Large intestine (tissue), 3 donors: ENCODE results near the gene EPHB4. TPM values are rescaled to one million over a fixed set of nuclear protein-coding genes. Genes with fewer than 3 reads are reported as not detected.

Experiments used
- DNase-seq, 2 donors: peaks; one replicate each; pipeline versions ENCODE4 v3.0.0 to v3.0.0-alpha.2; 2013
- H3K27ac ChIP-seq: one replicate; pipeline ENCODE4 v1.5.1; 2013; ENCODE audit warnings: low read length
- H3K27me3 ChIP-seq: 2 replicates; pipeline ENCODE4 v1.6.1; 2013; ENCODE audit warnings: low read length; ENCODE audit not compliant: control insufficient read depth, insufficient read depth
- H3K36me3 ChIP-seq: 2 replicates; pipeline ENCODE4 v1.6.1; 2013; ENCODE audit warnings: low read length; ENCODE audit not compliant: control insufficient read depth, insufficient read depth
- H3K4me1 ChIP-seq: one replicate; pipeline ENCODE4 v1.6.1; 2013; ENCODE audit warnings: low read length; ENCODE audit not compliant: control insufficient read depth, insufficient read depth
- H3K4me3 ChIP-seq: one replicate; pipeline ENCODE4 v1.5.1; 2013; ENCODE audit warnings: low read length
- H3K9me3 ChIP-seq: one replicate; pipeline ENCODE4 v1.6.1; 2013; ENCODE audit warnings: mild to moderate bottlenecking, low read depth, low read length, moderate library complexity; ENCODE audit not compliant: control insufficient read depth
- WGBS: methylation state at CpG from one replicate; pipeline ENCODE4 v1.1.5; 2013; ENCODE audit warnings: low lambda C conversion rate; ENCODE audit not compliant: insufficient coverage; 5-methylcytosine and 5-hydroxymethylcytosine counted together
- polyA plus RNA-seq: library from polyadenylated mRNA; unstranded; fragments of 120-200 nt; gene quantifications from one replicate; pipeline ENCODE4 v1.2.1, GENCODE V29; 2013

EPHB4 gene
- polyA plus RNA-seq, 1 donor = 30.4 TPM

DNA sequence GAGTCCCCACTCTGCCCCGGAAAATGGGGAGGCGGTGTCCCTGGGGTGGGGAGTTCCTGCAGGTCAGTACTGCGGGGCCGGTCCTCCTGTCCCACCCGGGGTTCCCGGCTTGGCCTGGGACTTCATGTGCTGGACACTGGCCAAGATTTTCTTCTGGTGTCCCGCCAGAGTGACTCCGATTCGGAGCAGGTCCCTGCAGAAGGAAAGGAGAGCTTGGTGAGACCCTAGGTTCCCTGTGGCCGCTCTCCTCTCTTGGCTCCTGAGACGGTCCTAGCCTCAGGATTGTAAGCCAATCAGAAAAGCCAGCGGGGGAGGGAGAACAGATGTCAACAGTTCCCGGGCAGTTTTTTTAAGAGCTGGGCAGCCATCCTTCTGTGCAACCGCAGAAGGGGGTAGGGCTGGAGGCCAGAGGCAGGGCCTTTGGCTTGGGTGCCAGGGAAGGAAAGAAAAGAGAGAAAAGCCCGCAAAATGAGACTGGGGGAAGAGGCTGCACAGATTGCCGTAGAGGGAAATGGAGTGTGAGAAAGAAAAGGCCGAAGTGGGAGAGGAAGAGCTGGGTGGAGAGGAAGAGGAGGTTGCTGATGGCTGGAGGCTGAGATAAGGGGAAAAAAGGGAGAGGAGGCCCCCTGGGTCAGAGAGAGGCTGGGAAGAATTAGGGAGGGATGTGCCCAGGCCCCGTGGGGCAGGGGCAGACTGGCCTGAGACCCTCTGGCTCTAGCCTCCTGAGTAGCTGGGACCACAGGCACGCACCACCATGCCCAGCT, 23.7 kb downstream of the EPHB4 start:
- WGBS = 39% methylated on average over 3 of the region's 19 CpGs
- H3K9me3 ChIP-seq = no peaks in the 10 kb centered on the region
- H3K27me3 ChIP-seq = no peaks in the 10 kb centered on the region
- peaks cover 49% of the 10 kb centered on the region for H3K36me3 ChIP-seq
- no peak overlapping the region for H3K4me3 ChIP-seq
- peaks cover 36% of the 10 kb centered on the region for H3K4me1 ChIP-seq
- peak in 1 of 2 donors; percentile 76 for DNase-seq
- peak overlapping the region; percentile 41 for H3K27ac ChIP-seq

DNA sequence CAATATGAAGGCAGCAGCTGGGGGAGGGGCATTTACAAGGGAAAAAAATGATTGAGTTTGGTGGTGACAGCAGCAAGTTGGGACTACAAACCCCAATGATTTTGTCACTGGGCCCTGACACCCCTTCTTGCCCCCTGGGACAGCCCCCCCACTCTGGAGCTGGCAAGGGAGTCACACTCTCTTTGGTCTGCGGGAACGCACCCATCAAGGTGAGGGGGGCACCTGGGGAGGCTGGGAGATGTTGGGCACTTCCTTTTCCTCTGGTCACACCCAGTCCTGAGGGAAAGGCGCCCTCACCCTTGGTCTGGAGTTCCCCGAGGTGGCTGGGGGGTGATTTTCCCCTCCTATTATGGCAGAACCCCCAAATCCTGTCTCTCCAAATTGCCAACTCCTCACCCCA, 24.4 kb downstream of the EPHB4 start:
- Histone ChIP-seq H3K4me3 (no peak overlapping the region), H3K27me3 (no peaks in the 10 kb centered on the region), H3K9me3 (no peaks in the 10 kb centered on the region), H3K36me3 (peaks cover 43% of the 10 kb centered on the region), H3K4me1 (peaks cover 36% of the 10 kb centered on the region), H3K27ac (peak overlapping the region; percentile 41)
- DNase-seq = peak in 1 of 2 donors; percentile 26
- no CpG with 5 or more reads among the region's 4 CpGs for WGBS

DNA sequence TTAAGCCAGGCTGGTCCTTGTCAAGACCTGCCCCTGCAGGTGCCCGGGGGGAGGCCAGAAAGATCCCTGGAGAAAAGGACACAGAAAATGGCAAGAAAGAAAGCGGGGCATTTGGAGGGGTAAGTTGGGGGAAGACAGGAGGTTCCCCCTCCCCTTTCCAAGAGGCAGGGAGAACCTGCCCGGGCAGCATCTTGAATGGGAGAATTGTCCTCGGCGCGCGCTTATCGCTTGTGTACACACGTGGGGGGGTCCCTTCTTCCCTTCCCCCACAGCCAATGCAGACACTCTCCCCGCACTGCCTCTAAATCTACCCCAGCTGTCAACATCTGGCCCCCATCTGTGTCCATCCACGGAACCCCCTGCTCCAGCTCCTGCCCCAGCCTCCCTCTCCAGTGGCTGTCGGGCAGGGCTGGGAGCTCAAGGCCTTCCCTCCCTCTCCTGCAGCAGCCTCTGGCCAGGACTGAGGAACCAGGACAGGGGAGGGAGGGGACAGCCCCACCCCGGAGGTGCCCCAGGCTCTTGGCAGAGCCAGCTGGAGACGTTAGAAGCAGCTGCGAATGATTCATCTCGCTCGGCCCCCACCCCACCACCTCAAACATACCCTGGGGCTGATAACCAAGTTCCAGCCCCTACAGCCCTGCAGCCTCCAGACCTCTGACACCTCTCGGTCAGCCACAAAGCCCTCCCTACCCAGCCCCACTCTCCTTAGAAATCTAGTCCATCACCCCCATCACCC, 25.3 kb downstream of the EPHB4 start:
- peaks cover 35% of the 10 kb centered on the region for H3K36me3 ChIP-seq
- peaks cover 36% of the 10 kb centered on the region for H3K4me1 ChIP-seq
- H3K27me3 ChIP-seq = no peaks in the 10 kb centered on the region
- DNase-seq = peak; percentile 60 to 84
- no CpG with 5 or more reads among the region's 18 CpGs for WGBS
- no peak overlapping the region for H3K4me3 ChIP-seq
- H3K27ac ChIP-seq = peak overlapping the region; percentile 51
- H3K9me3 ChIP-seq = no peaks in the 10 kb centered on the region

DNA sequence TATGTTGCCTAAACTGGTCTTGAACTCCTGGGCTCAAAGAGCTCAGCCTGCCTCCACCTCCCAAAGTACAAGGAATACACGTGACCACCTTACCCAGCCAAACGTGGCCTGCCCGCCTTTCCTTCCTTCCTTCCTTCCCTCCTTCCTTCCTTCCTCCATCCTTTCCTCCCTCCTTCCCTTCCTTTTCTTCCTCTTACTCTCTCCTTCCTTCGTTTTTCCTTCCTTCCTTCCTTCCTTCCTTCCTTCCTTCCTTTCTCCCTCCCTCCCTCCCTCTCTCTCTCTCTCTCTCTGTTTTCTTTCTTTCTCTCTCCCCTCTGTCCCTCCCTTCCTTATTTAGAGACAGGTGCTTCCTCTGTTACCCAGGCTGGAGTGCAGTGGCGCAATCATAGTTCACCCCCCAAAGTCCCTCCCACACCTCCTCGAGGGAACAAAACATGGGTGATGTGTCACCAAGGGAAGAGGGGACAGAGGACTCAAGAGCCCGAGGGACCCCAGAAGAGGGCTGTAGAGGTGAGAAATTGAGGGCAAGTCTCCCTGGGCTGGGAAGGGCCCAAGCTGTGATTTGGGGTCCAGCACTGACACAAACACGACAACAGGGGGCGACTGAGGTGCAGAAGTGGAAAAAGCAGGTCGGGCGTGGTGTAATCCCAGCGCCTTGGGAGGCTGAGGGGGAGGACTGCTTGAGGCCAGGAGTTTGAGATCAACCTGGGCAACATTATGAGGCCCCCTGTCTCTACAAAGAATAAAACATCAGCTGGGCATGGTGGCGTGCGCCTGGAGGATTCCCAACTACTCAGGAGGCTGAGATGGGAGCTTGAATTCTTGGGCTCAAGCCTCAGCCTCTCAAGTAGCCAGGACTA, 28.1 kb downstream of the EPHB4 start:
- Histone ChIP-seq H3K27me3 (peaks cover 7% of the 10 kb centered on the region), H3K9me3 (no peaks in the 10 kb centered on the region), H3K4me1 (peaks cover 36% of the 10 kb centered on the region), H3K4me3 (no peak overlapping the region), H3K36me3 (peaks cover 9% of the 10 kb centered on the region), H3K27ac (no peak overlapping the region)
- 45% methylated on average over 4 of the region's 14 CpGs for WGBS
- peak; percentile 56 to 63 for DNase-seq

GRCh38 chr7:100794741-100795140, 32.6 kb downstream of the EPHB4 start:
- no peak for DNase-seq
- Histone ChIP-seq H3K27ac (no peak overlapping the region), H3K4me3 (no peak overlapping the region), H3K9me3 (no peaks in the 10 kb centered on the region), H3K4me1 (peaks cover 2% of the 10 kb centered on the region), H3K36me3 (no peaks in the 10 kb centered on the region), H3K27me3 (peaks cover 13% of the 10 kb centered on the region)
- WGBS = no CpG with 5 or more reads among the region's 3 CpGs

- WGBS = no CpG with 5 or more reads among the region's 18 CpGs
- Histone ChIP-seq H3K9me3 (no peaks in the 10 kb centered on the region), H3K27me3 (peaks cover 13% of the 10 kb centered on the region)
These were observed 33.3 kb downstream of the EPHB4 start for GRCh38 chr7:100793806-100794660.

DNA sequence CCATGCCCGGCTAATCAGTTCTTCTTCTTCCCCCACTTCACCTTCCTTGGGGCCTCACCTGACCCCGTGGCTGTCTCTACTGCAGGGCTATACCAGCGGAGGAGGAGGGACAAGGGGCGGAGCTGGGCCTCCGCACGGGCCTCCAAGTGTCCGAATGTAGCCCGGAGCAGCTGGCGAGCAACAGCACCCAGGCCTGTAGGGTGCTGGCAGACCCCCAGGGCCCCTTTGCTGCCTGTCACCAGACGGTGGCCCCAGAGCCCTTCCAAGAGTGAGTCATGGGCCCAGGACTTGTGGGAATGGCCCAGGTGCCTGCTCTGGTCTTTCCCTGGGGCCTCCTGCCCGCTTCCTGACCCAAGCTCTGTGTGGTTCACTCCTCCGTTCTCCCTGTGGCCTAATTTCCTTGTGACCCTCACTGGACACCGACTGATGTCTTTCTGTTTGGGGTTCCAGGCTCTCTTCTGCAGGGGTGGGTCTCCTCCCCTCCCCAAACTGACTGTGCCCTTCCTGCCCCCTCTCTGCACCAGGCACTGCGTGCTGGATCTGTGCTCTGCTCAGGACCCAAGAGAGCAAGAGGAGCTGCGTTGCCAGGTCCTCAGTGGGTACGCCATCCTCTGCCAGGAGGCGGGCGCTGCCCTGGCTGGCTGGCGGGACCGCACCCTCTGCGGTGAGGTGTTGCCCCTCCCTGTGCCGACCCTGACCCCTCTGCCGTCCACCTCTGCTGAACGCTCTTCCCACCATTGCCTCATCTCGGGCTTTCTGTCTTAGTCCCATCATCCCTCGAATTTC, 35.2 kb downstream of the EPHB4 start:
- no peaks in the 10 kb centered on the region for H3K4me1 ChIP-seq
- no peak overlapping the region for H3K4me3 ChIP-seq
- H3K27me3 ChIP-seq = peaks cover 13% of the 10 kb centered on the region
- DNase-seq = peak in 1 of 2 donors; percentile 48
- no CpG with 5 or more reads among the region's 26 CpGs for WGBS
- no peaks in the 10 kb centered on the region for H3K9me3 ChIP-seq
- H3K36me3 ChIP-seq = no peaks in the 10 kb centered on the region
- H3K27ac ChIP-seq = no peak overlapping the region

More at GRCh38 chr7:100793806-100794660, 33.3 kb downstream of the EPHB4 start:
- H3K4me1 ChIP-seq = no peaks in the 10 kb centered on the region
- H3K4me3 ChIP-seq = no peak overlapping the region
- no peak for DNase-seq
- H3K36me3 ChIP-seq = no peaks in the 10 kb centered on the region
- no peak overlapping the region for H3K27ac ChIP-seq

DNA sequence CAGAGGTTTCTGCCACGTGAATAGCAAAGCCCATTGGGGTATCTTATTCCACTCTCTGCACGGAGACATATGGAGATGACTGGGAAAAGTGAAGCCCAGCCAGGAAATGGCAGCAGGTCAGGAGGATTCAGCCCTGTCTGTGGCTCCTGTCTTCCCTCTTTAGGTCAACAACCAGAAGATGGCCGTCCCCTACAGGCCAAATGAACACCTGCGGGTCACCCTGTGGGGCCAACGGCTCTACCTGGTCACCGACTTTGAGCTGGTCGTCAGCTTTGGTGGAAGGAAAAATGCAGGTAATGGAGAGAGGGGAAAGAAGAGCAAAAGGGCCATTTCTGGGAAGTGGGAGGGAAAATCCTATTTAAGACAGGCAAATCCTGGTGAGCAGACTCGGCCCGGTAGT, 38.3 kb downstream of the EPHB4 start:
- Histone ChIP-seq H3K4me3 (no peak overlapping the region), H3K27me3 (peaks cover 5% of the 10 kb centered on the region), H3K9me3 (peaks cover 6% of the 10 kb centered on the region), H3K27ac (no peak overlapping the region), H3K4me1 (no peaks in the 10 kb centered on the region), H3K36me3 (no peaks in the 10 kb centered on the region)
- DNase-seq = no peak
- WGBS = 40% methylated on average over 1 of the region's 9 CpGs

- Histone ChIP-seq H3K36me3 (no peaks in the 10 kb centered on the region), H3K4me3 (no peak overlapping the region), H3K27ac (no peak overlapping the region), H3K4me1 (no peaks in the 10 kb centered on the region), H3K27me3 (no peaks in the 10 kb centered on the region), H3K9me3 (peaks cover 10% of the 10 kb centered on the region)
- WGBS = no CpG with 5 or more reads among the region's 1 CpG
- no peak for DNase-seq
These were observed 41.0 kb downstream of the EPHB4 start for GRCh38 chr7:100786323-100786722.
